Upper lobe of right lung (tissue), 1 donor: ENCODE measurements around the gene TTC7B. TPM values are rescaled to one million over a fixed set of nuclear protein-coding genes. Genes with fewer than 3 reads are reported as not detected.

Source experiments
- ATAC-seq: fragments of 200-7000 bp; cut with Tn5 transposase; one replicate; pipeline ENCODE4 v1.9.1; 2020; ENCODE audit warnings: mild to moderate bottlenecking, moderate library complexity
- DNase-seq: peaks from one replicate; pipeline ENCODE4 v3.0.0-alpha.2; 2020
- H3K27ac ChIP-seq: fragments of 200-600 bp; one replicate; pipeline ENCODE4 v1.8.0; 2022
- H3K27me3 ChIP-seq: fragments of 200-600 bp; one replicate; pipeline ENCODE4 v1.8.0; 2022; ENCODE audit warnings: mild to moderate bottlenecking
- H3K36me3 ChIP-seq: fragments of 200-600 bp; one replicate; pipeline ENCODE4 v1.8.0; 2022
- H3K4me1 ChIP-seq: fragments of 200-600 bp; one replicate; pipeline ENCODE4 v1.8.0; 2022
- H3K4me3 ChIP-seq: fragments of 200-600 bp; one replicate; pipeline ENCODE4 v1.8.0; 2022; ENCODE audit warnings: mild to moderate bottlenecking
- H3K9me3 ChIP-seq: fragments of 200-600 bp; one replicate; pipeline ENCODE4 v1.8.0; 2022
- CTCF ChIP-seq: fragments of 200-600 bp; IDR thresholded peaks from one replicate; pipeline ENCODE4 v1.8.0; 2022; ENCODE audit warnings: antibody characterized with exemption
- intact Hi-C: fragments of 100-400 bp; cut with DNase I; formaldehyde crosslinking; loops from one replicate; pipeline ENCODE4 v1.11.0; 2022
- total RNA-seq: library from RNA; stranded (reverse); fragmentation: NEBNext Ultra II Directional; extraction: Animal tissue kit (Norgen Biotek cat#: 25700); gene quantifications from one replicate; pipeline ENCODE4 v1.2.1, GENCODE V29; 2021
- donor health status: DM: no; HTN: yes; CAD: no; lungs with severe emphysema.

TTC7B gene
- total RNA-seq, 1 donor from 2014 or later, result 41.5 TPM

GRCh38 chr14:90641615-90642243 lies 174.5 kb downstream of the TTC7B start:
- intact Hi-C loops, result no loop called here
- no peak overlapping the region for H3K27ac ChIP-seq
- TF ChIP-seq CTCF, result no peak
- H3K36me3 ChIP-seq, result no peaks in the 10 kb centered on the region
- no peaks in the 10 kb centered on the region for H3K9me3 ChIP-seq
- H3K4me3 ChIP-seq, result no peak overlapping the region
- DNase-seq (no peak), ATAC-seq (no peak)
- H3K4me1 ChIP-seq, result peaks cover 24% of the 10 kb centered on the region
- no peaks in the 10 kb centered on the region for H3K27me3 ChIP-seq

- no peaks in the 10 kb centered on the region for H3K9me3 ChIP-seq
- intact Hi-C loops, result no loop called here
- no peak for ATAC-seq
- DNase-seq, result no peak
- no peak overlapping the region for H3K27ac ChIP-seq
- no peak overlapping the region for H3K4me3 ChIP-seq
- no peaks in the 10 kb centered on the region for H3K36me3 ChIP-seq
- peaks cover 24% of the 10 kb centered on the region for H3K4me1 ChIP-seq
- no peaks in the 10 kb centered on the region for H3K27me3 ChIP-seq
- TF ChIP-seq CTCF, result no peak
Observed at GRCh38 chr14:90641168-90641567, 175.1 kb downstream of the TTC7B start.

- Histone ChIP-seq H3K4me1 (peaks cover 9% of the 10 kb centered on the region), H3K27ac (no peak overlapping the region), H3K36me3 (no peaks in the 10 kb centered on the region), H3K4me3 (no peak overlapping the region), H3K27me3 (no peaks in the 10 kb centered on the region), H3K9me3 (no peaks in the 10 kb centered on the region)
- ATAC-seq, result no peak
- DNase-seq, result no peak
- no peak for TF ChIP-seq CTCF
- intact Hi-C loops, result no loop called here
Observed at GRCh38 chr14:90639641-90640040, 176.6 kb downstream of the TTC7B start.

- no peaks in the 10 kb centered on the region for H3K36me3 ChIP-seq
- no peak for ATAC-seq
- no peaks in the 10 kb centered on the region for H3K27me3 ChIP-seq
- H3K9me3 ChIP-seq, result no peaks in the 10 kb centered on the region
- H3K4me3 ChIP-seq, result no peak overlapping the region
- intact Hi-C loops, result no loop called here
- H3K4me1 ChIP-seq, result peaks cover 22% of the 10 kb centered on the region
- TF ChIP-seq CTCF, result no peak
- H3K27ac ChIP-seq, result no peak overlapping the region
- no peak for DNase-seq
Observed at GRCh38 chr14:90632871-90633270, 183.4 kb downstream of the TTC7B start.

GRCh38 chr14:90632451-90632850 lies 183.8 kb downstream of the TTC7B start:
- no peaks in the 10 kb centered on the region for H3K9me3 ChIP-seq
- TF ChIP-seq CTCF, result no peak
- H3K36me3 ChIP-seq, result no peaks in the 10 kb centered on the region
- H3K4me1 ChIP-seq, result peaks cover 22% of the 10 kb centered on the region
- H3K27ac ChIP-seq, result no peak overlapping the region
- no peaks in the 10 kb centered on the region for H3K27me3 ChIP-seq
- no peak overlapping the region for H3K4me3 ChIP-seq
- no peak for DNase-seq
- intact Hi-C loops, result no loop called here
- ATAC-seq, result no peak
